HL-60 (cell line): Measurements from ENCODE around the gene IQSEC1.

ENCODE experiments used
- CTCF ChIP-seq: IDR thresholded peaks from one replicate; pipeline ENCODE4 v1.5.1; 2011; ENCODE audit warnings: low read length, control low read depth, inconsistent platforms; ENCODE audit not compliant: insufficient read depth
- POLR2AphosphoS5 ChIP-seq: IDR thresholded peaks from 2 replicates; pipeline ENCODE4 v1.6.1; 2012; ENCODE audit warnings: low read depth

- TF ChIP-seq CTCF (no peak), POLR2AphosphoS5 (no peak)
Measured at GRCh38 chr3:12974334-12974733, 98.9 kb downstream of the IQSEC1 start.
